K562 (cell line): ENCODE data around the gene MYBPHL. TPM values are rescaled to one million over a fixed set of nuclear protein-coding genes. Genes with fewer than 3 reads are reported as not detected.
A peak's percentile ranks its signal among the peaks of the same experiment; 100 is the strongest.

Source experiments
- BRCA1 ChIP-seq, 2 experiments: fragments of 450-650 bp in 1 of 2; sonication (generic) in 1 of 2; formaldehyde crosslinking in 1 of 2; IDR thresholded peaks; 2 replicates each; pipeline versions ENCODE4 v1.5.0 to v1.6.1; 2017 to 2020; ENCODE audit warnings: mild to moderate bottlenecking in 1 of 2, missing genetic modification reagents in 1 of 2
- CREBBP ChIP-seq: IDR thresholded peaks from one replicate; pipeline ENCODE4 v1.6.1; 2012; ENCODE audit warnings: low read depth, mild to moderate bottlenecking, control low read depth, inconsistent platforms, low read length
- FOXK2 ChIP-seq, 2 experiments: fragments of 450-650 bp; IDR thresholded peaks in 1 of 2; conservative IDR thresholded peaks in 1 of 2; 2 replicates each; pipeline ENCODE4 v1.6.1; 2016; ENCODE audit warnings: low read depth in 2 of 2, mild to moderate bottlenecking in 1 of 2
- NBN ChIP-seq: fragments of 450-650 bp; IDR thresholded peaks from 2 replicates; pipeline ENCODE4 v1.6.1; 2016; ENCODE audit warnings: low read depth, mild to moderate bottlenecking
- PHB2 ChIP-seq: fragments of 450-650 bp; IDR thresholded peaks from 2 replicates; pipeline ENCODE4 v1.6.1; 2017; ENCODE audit warnings: low read depth
- RBM25 ChIP-seq: fragments of 200-400 bp; formaldehyde crosslinking; IDR thresholded peaks from 2 replicates; pipeline ENCODE4 v1.6.1; 2018; ENCODE audit warnings: low read length, low read depth, moderate library complexity; ENCODE audit not compliant: severe bottlenecking
- ZNF347 ChIP-seq: fragments of 450-650 bp; formaldehyde crosslinking; IDR thresholded peaks from 2 replicates; pipeline ENCODE4 v1.4.0; 2020; ENCODE audit warnings: low read depth, mild to moderate bottlenecking, moderate library complexity
- ZNF589 ChIP-seq: fragments of 200-800 bp; sonication (Bioruptor generic); IDR thresholded peaks from 2 replicates; pipeline ENCODE4 v1.6.1; 2016; ENCODE audit warnings: low read depth, missing genetic modification characterization, missing compliant biosample characterization
- polyA plus RNA-seq, 8 experiments: library from polyadenylated mRNA; depleted of rRNA in 4 of 8; stranded (reverse) in 5 of 8; unstranded in 3 of 8; fragments of >200 nt; fragmentation: Nextera tagmentation in 2 of 8; fragmentation: Illumina TruSeq in 1 of 8; extraction: Ambion mirVana in 2 of 8; extraction: Trizol in 1 of 8; gene quantifications; 2 replicates each; pipeline versions ENCODE4 v1.2.1 to v1.2.3, GENCODE V29; 2011 to 2014; ENCODE audit warnings: inconsistent platforms in 1 of 8, missing spikeins in 1 of 8
- total RNA-seq, 7 experiments: library from RNA; depleted of rRNA in 6 of 7; stranded (reverse); fragments of >200 nt in 6 of 7; fragmentation: Illumina TruSeq in 2 of 7; extraction: Trizol in 2 of 7; gene quantifications; 2 replicates each; pipeline versions ENCODE4 v1.2.1 to v1.2.3, GENCODE V29; 2011 to 2021; ENCODE audit warnings: low replicate concordance in 1 of 7
- TF ChIP-seq, protein P1 (sequence below): fragments of 250-450 bp; sonication (Bioruptor Pico); IDR thresholded peaks from 2 replicates; pipeline ENCODE4 v1.8.0; 2021; ENCODE audit warnings: mild to moderate bottlenecking, moderate library complexity
- TF ChIP-seq, protein P2 (sequence below): fragments of 250-450 bp; sonication (Bioruptor Pico); IDR thresholded peaks from 2 replicates; pipeline ENCODE4 v1.4.0; 2020; ENCODE audit warnings: mild to moderate bottlenecking, moderate library complexity
- TF ChIP-seq, protein P3 (sequence below): fragments of 250-450 bp; sonication (Bioruptor Pico); IDR thresholded peaks from 2 replicates; pipeline ENCODE4 v1.4.0; 2020
- TF ChIP-seq, protein P4 (sequence below): fragments of 450-650 bp; IDR thresholded peaks from 2 replicates; pipeline ENCODE4 v1.6.1; 2017; ENCODE audit warnings: antibody characterized with exemption, mild to moderate bottlenecking

The MYBPHL gene
- total and polyA plus RNA-seq, 9 of the 15 experiments (the other 6 are each of a cell fraction or from before 2014, with no cell fraction given) = 0.20 to 1.9 (median 0.33) TPM

DNA sequence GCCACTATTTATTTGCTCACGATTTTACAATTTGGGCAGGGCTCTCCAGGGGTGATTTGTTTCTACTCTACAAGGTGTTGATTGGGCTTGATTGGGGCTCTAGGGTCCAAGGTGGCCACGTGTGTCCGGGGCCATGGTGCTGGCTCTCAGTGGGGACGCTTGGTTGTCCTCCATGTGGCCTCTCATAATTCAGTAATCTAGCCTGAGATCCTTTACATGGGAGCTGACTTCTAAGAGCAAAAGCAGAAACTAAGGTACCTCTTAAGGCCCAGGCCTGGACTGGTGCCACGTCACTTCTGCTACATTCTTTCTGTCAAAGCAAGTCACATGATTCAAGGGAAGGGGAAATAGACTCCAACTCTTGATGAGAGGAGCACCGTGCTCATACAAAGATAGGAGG, 15.8 kb downstream of the MYBPHL start (continued):
- TF ChIP-seq, protein P1, sequence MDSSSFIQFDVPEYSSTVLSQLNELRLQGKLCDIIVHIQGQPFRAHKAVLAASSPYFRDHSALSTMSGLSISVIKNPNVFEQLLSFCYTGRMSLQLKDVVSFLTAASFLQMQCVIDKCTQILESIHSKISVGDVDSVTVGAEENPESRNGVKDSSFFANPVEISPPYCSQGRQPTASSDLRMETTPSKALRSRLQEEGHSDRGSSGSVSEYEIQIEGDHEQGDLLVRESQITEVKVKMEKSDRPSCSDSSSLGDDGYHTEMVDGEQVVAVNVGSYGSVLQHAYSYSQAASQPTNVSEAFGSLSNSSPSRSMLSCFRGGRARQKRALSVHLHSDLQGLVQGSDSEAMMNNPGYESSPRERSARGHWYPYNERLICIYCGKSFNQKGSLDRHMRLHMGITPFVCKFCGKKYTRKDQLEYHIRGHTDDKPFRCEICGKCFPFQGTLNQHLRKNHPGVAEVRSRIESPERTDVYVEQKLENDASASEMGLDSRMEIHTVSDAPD (CRISPR knock-in tag) = no peak
- TF ChIP-seq PHB2 (no peak), CREBBP (no peak), ZNF589 (CRISPR knock-in tag) (0 out of 2 replicates have a peak, but pooled peaks have one; percentile 35), FOXK2 (conservative IDR thresholded peaks at IDR 0.05 in 1 of 2, IDR thresholded peaks at IDR 0.05 in 1 of 2; ENCODE audit: low read depth in 2 of 2) (no peak), BRCA1 (IDR thresholded peaks at IDR 0.05) (no peak), BRCA1 (CRISPR knock-in tag; IDR thresholded peaks at IDR 0.05) (no peak), NBN (no peak), RBM25 (no peak), ZNF347 (no peak)
- TF ChIP-seq, protein P2, sequence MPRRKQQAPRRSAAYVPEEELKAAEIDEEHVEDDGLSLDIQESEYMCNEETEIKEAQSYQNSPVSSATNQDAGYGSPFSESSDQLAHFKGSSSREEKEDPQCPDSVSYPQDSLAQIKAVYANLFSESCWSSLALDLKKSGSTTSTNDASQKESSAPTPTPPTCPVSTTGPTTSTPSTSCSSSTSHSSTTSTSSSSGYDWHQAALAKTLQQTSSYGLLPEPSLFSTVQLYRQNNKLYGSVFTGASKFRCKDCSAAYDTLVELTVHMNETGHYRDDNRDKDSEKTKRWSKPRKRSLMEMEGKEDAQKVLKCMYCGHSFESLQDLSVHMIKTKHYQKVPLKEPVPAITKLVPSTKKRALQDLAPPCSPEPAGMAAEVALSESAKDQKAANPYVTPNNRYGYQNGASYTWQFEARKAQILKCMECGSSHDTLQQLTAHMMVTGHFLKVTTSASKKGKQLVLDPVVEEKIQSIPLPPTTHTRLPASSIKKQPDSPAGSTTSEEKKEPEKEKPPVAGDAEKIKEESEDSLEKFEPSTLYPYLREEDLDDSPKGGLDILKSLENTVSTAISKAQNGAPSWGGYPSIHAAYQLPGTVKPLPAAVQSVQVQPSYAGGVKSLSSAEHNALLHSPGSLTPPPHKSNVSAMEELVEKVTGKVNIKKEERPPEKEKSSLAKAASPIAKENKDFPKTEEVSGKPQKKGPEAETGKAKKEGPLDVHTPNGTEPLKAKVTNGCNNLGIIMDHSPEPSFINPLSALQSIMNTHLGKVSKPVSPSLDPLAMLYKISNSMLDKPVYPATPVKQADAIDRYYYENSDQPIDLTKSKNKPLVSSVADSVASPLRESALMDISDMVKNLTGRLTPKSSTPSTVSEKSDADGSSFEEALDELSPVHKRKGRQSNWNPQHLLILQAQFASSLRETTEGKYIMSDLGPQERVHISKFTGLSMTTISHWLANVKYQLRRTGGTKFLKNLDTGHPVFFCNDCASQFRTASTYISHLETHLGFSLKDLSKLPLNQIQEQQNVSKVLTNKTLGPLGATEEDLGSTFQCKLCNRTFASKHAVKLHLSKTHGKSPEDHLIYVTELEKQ = no peak
- TF ChIP-seq, protein P3, sequence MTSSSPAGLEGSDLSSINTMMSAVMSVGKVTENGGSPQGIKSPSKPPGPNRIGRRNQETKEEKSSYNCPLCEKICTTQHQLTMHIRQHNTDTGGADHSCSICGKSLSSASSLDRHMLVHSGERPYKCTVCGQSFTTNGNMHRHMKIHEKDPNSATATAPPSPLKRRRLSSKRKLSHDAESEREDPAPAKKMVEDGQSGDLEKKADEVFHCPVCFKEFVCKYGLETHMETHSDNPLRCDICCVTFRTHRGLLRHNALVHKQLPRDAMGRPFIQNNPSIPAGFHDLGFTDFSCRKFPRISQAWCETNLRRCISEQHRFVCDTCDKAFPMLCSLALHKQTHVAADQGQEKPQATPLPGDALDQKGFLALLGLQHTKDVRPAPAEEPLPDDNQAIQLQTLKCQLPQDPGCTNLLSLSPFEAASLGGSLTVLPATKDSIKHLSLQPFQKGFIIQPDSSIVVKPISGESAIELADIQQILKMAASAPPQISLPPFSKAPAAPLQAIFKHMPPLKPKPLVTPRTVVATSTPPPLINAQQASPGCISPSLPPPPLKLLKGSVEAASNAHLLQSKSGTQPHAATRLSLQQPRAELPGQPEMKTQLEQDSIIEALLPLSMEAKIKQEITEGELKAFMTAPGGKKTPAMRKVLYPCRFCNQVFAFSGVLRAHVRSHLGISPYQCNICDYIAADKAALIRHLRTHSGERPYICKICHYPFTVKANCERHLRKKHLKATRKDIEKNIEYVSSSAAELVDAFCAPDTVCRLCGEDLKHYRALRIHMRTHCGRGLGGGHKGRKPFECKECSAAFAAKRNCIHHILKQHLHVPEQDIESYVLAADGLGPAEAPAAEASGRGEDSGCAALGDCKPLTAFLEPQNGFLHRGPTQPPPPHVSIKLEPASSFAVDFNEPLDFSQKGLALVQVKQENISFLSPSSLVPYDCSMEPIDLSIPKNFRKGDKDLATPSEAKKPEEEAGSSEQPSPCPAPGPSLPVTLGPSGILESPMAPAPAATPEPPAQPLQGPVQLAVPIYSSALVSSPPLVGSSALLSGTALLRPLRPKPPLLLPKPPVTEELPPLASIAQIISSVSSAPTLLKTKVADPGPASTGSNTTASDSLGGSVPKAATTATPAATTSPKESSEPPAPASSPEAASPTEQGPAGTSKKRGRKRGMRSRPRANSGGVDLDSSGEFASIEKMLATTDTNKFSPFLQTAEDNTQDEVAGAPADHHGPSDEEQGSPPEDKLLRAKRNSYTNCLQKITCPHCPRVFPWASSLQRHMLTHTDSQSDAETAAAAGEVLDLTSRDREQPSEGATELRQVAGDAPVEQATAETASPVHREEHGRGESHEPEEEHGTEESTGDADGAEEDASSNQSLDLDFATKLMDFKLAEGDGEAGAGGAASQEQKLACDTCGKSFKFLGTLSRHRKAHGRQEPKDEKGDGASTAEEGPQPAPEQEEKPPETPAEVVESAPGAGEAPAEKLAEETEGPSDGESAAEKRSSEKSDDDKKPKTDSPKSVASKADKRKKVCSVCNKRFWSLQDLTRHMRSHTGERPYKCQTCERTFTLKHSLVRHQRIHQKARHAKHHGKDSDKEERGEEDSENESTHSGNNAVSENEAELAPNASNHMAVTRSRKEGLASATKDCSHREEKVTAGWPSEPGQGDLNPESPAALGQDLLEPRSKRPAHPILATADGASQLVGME (CRISPR knock-in tag) = no peak
- TF ChIP-seq, protein P4, sequence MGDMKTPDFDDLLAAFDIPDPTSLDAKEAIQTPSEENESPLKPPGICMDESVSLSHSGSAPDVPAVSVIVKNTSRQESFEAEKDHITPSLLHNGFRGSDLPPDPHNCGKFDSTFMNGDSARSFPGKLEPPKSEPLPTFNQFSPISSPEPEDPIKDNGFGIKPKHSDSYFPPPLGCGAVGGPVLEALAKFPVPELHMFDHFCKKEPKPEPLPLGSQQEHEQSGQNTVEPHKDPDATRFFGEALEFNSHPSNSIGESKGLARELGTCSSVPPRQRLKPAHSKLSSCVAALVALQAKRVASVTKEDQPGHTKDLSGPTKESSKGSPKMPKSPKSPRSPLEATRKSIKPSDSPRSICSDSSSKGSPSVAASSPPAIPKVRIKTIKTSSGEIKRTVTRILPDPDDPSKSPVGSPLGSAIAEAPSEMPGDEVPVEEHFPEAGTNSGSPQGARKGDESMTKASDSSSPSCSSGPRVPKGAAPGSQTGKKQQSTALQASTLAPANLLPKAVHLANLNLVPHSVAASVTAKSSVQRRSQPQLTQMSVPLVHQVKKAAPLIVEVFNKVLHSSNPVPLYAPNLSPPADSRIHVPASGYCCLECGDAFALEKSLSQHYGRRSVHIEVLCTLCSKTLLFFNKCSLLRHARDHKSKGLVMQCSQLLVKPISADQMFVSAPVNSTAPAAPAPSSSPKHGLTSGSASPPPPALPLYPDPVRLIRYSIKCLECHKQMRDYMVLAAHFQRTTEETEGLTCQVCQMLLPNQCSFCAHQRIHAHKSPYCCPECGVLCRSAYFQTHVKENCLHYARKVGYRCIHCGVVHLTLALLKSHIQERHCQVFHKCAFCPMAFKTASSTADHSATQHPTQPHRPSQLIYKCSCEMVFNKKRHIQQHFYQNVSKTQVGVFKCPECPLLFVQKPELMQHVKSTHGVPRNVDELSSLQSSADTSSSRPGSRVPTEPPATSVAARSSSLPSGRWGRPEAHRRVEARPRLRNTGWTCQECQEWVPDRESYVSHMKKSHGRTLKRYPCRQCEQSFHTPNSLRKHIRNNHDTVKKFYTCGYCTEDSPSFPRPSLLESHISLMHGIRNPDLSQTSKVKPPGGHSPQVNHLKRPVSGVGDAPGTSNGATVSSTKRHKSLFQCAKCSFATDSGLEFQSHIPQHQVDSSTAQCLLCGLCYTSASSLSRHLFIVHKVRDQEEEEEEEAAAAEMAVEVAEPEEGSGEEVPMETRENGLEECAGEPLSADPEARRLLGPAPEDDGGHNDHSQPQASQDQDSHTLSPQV = peak; percentile 73
